Measurements from ENCODE around the gene NCOA3.

DNA sequence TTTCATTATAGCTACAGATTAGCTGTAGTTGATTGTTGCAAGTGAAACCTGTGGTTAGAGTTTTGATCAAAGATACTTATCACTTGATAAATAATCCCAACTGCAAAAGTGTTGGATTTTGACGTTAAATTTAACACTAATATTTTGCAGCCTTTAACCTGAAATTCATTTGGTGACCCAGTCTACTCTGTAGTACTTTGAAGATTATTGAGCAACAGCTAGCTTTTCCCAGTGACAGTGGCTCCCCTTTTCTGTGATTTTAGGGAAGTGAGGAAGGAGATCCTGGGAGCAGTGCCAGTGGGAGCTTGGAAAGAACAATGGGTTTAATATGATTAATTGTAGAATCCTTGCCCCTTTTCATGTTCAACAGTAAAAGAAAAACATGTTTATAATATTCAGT lies 76.9 kb downstream of the NCOA3 start:
- TF ChIP-seq, protein P1, sequence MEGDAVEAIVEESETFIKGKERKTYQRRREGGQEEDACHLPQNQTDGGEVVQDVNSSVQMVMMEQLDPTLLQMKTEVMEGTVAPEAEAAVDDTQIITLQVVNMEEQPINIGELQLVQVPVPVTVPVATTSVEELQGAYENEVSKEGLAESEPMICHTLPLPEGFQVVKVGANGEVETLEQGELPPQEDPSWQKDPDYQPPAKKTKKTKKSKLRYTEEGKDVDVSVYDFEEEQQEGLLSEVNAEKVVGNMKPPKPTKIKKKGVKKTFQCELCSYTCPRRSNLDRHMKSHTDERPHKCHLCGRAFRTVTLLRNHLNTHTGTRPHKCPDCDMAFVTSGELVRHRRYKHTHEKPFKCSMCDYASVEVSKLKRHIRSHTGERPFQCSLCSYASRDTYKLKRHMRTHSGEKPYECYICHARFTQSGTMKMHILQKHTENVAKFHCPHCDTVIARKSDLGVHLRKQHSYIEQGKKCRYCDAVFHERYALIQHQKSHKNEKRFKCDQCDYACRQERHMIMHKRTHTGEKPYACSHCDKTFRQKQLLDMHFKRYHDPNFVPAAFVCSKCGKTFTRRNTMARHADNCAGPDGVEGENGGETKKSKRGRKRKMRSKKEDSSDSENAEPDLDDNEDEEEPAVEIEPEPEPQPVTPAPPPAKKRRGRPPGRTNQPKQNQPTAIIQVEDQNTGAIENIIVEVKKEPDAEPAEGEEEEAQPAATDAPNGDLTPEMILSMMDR (conservative IDR thresholded peaks at IDR 0.05 in 1 of 2, IDR thresholded peaks at IDR 0.05 in 1 of 2; ENCODE audit: low read depth in 1 of 2, low read length in 2 of 2) = no peak
- no peak for TF ChIP-seq EZH2 (IDR thresholded peaks at IDR 0.05; ENCODE audit: low read length, missing control alignments)
